ENCODE results near the gene CEP57.
A peak's percentile ranks its signal among the peaks of the same experiment; 100 is the strongest.

The CEP57 gene

DNA sequence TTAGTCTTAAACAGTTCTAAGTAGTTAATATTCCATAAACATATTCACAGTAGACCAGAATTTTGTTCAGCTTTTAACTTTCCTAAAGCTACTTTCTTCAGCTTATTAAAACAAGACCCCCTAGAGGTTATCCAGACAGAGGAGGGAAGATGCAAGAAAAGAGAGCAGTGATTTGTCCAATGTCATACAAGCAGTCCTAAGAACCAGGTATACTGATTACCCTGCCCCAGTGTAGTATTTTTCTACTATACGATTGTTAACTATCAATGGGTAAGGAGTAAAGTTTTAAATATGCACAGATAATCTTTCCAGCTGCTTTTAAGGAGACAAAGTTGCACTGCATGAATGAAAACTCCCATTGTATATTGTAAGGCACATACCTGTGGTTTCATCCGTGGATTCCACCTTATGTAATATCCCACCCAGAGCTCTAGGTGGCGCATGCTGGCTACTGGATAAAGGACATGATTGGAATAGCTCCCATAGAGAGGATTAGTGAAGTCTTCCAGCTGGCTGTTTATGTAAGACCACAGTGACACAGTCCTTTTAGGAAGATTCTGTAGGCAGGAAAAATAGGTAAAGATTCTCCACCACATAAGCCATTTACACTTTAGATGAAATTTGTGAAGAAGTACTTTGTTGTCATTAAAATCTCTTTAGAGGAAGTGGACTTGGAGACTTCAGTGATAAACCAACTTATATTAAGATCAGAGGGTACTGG is 45.6 kb downstream of the CEP57 start:
- H3K4me3 ChIP-seq (ENCODE audit: low read depth, low read length) = no peak overlapping the region
- TF ChIP-seq, protein P1, sequence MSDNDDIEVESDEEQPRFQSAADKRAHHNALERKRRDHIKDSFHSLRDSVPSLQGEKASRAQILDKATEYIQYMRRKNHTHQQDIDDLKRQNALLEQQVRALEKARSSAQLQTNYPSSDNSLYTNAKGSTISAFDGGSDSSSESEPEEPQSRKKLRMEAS (IDR thresholded peaks at IDR 0.05; ENCODE audit: low read depth, low read length) = peak; percentile 40; the same call in 1 of the 2 replicates
- no peak for TF ChIP-seq POLR2A (IDR thresholded peaks at IDR 0.05; ENCODE audit: extremely low read depth, insufficient read length)
- TF ChIP-seq CTCF (IDR thresholded peaks at IDR 0.05; ENCODE audit: low read depth, low read length) = peak; percentile 93
- no peak for TF ChIP-seq MYC (IDR thresholded peaks at IDR 0.05; ENCODE audit: low read depth, low read length)
- peak; percentile 75 for DNase-seq (ENCODE audit: low read depth)

DNA sequence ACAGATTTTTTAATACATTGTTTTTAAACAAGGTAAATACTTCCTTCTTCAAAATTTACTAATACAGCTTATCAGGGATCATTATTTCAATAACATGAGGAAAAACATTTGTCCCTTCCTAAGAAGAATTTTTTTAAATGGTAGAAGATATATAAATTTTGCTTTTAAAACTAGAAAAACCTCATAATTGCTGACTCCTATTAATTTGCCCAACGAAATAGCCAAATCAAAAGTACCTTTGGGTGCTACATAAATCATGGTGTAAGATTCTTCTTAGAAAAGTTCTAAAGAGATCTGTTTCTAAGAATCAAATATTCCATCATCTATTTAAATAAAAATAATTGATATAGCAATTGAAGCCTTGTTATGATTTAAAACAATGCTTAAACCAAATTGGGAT is 54.9 kb downstream of the CEP57 start:
- TF ChIP-seq CTCF (IDR thresholded peaks at IDR 0.05; ENCODE audit: low read depth, low read length) (no peak), POLR2A (IDR thresholded peaks at IDR 0.05; ENCODE audit: extremely low read depth, insufficient read length) (no peak), MYC (IDR thresholded peaks at IDR 0.05; ENCODE audit: low read depth, low read length) (no peak)
- TF ChIP-seq, protein P1 (IDR thresholded peaks at IDR 0.05; ENCODE audit: low read depth, low read length) = no peak
- H3K4me3 ChIP-seq (ENCODE audit: low read depth, low read length) = no peak overlapping the region
- DNase-seq (ENCODE audit: low read depth) = no peak

DNA sequence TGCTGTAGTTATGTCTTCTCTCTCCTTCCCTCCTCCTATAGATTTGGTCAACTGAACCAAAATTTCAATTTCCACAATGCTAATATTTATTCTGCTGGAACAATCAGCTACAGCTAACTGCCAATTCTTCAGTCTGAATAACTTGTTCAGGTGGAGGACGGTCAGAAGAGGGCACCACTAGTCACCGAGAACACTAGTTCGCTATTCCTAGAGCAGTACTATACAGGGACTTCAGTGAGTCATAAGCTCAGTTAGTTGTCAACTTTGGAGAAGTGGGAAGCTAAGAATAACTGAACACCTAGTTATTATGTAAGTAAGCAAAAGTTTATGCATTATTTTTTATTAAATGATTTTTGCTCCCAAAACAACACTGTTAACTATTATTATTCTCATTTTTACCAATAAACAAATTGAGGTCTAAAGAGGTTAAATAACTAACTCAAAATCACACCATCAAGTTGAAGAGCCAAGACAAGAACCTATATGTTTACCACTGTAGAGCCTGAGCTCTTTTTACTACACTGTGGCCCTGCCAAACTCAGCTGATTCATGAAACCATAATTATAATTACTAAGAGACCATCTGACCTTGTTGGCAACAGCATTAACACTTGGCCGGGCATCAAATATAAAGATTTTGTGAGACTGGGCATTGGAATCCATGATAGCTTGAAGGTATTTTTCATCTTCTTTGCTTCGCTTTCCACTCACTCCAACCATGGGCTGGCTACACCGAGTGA is 59.0 kb downstream of the CEP57 start:
- no peak overlapping the region for H3K4me3 ChIP-seq (ENCODE audit: low read depth, low read length)
- TF ChIP-seq MYC (IDR thresholded peaks at IDR 0.05; ENCODE audit: low read depth, low read length) (no peak), CTCF (IDR thresholded peaks at IDR 0.05; ENCODE audit: low read depth, low read length) (peak; percentile 75), POLR2A (IDR thresholded peaks at IDR 0.05; ENCODE audit: extremely low read depth, insufficient read length) (no peak)
- TF ChIP-seq, protein P1 (IDR thresholded peaks at IDR 0.05; ENCODE audit: low read depth, low read length) = no peak
- peak; percentile 85 for DNase-seq (ENCODE audit: low read depth)

GRCh38 chr11:95850137-95850536 is 59.8 kb downstream of the CEP57 start:
- H3K4me3 ChIP-seq (ENCODE audit: low read depth, low read length) = no peak overlapping the region
- no peak for DNase-seq (ENCODE audit: low read depth)
- no peak for TF ChIP-seq MYC (IDR thresholded peaks at IDR 0.05; ENCODE audit: low read depth, low read length)
- TF ChIP-seq CTCF (IDR thresholded peaks at IDR 0.05; ENCODE audit: low read depth, low read length) = no peak
- TF ChIP-seq, protein P1 (IDR thresholded peaks at IDR 0.05; ENCODE audit: low read depth, low read length) = no peak
- no peak for TF ChIP-seq POLR2A (IDR thresholded peaks at IDR 0.05; ENCODE audit: extremely low read depth, insufficient read length)

- DNase-seq (ENCODE audit: low read depth) = no peak
- H3K4me3 ChIP-seq (ENCODE audit: low read depth, low read length) = no peak overlapping the region
- TF ChIP-seq POLR2A (IDR thresholded peaks at IDR 0.05; ENCODE audit: extremely low read depth, insufficient read length) (no peak), CTCF (IDR thresholded peaks at IDR 0.05; ENCODE audit: low read depth, low read length) (no peak), MYC (IDR thresholded peaks at IDR 0.05; ENCODE audit: low read depth, low read length) (no peak)
- TF ChIP-seq, protein P1 (IDR thresholded peaks at IDR 0.05; ENCODE audit: low read depth, low read length) = no peak
These were observed 62.8 kb downstream of the CEP57 start for GRCh38 chr11:95853138-95853537.

Measured in NB4 (cell line).